ENCODE results near the gene SAMHD1. TPM values are rescaled to one million over a fixed set of nuclear protein-coding genes. Genes with fewer than 3 reads are reported as not detected.
"Not testable (repeated sequence)": the region's sequence is repeated elsewhere in the genome, so short reads cannot be mapped to it uniquely, and the experiment has no call there.

SAMHD1 gene
- total and polyA plus RNA-seq, 2 donors from 2014 or later: 13.7 to 94.1 TPM

DNA sequence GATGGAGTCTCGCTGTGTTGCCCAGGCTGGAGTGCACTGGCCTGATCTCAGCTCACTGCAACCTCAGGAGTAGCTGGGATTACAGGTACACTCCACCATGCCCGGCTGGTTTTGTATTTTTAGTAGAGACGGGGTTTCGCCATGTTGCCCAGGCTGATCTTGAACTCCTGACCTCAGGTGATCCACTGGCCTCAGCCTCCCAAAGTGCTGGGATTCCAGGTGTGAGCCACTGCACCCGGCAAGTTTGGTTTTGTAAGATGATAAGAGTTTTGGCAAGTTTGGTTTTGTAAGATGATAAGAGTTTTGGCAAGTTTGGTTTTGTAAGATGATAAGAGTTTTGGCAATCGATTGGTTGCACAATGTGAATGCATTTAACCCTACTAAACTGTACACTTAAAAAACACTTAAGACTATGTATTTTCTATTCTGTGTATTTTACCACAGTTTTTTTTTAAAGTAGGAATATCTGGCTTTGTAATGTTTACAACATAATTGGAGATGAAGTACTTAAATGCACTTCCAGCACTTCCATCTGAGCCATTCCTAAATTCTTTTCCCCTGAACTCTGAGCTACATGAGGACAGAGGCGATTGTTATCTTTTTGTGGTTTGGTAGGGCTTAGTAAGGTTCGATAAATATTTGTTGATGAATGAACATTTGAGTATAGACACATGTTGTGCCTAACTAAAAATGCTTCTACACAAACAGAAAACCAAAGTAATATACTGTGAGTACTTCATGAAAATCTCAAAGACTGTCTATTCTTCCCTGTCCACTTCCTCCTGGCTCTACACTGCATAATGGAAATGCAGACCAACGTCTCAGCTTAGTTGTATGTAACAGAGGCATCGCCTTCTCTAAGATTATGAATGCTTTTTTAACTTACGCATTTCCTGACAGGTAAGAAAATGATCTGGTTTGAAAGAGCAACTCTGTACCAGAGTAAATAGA, 18.8 kb downstream of the SAMHD1 start:
- Histone ChIP-seq H3K4me1 (ENCODE audit: control insufficient read depth in 2 of 3, insufficient read depth in 2 of 3, low read depth in 1 of 3, low read length in 3 of 3) (no peaks in the 10 kb centered on the region), H3K36me3 (ENCODE audit: control insufficient read depth in 2 of 3, insufficient read depth in 3 of 3, low read length in 3 of 3) (peaks cover 0 to 2% (median 0%) of the 10 kb centered on the region in 3 donors), H3K9me3 (ENCODE audit: control insufficient read depth in 2 of 3, insufficient read depth in 1 of 3, low read length in 3 of 3) (no peaks in the 10 kb centered on the region), H3K27me3 (ENCODE audit: control insufficient read depth, insufficient read depth, low read length) (no peaks in the 10 kb centered on the region), H3K27ac (ENCODE audit: low read depth in 2 of 2, low read length in 2 of 2) (no peak overlapping the region), H3K4me3 (ENCODE audit: low read length in 3 of 3) (no peak overlapping the region), H3K9ac (ENCODE audit: low read length in 3 of 3) (no peak overlapping the region)
- FAIRE-seq: no peak
- TF ChIP-seq, protein P1, sequence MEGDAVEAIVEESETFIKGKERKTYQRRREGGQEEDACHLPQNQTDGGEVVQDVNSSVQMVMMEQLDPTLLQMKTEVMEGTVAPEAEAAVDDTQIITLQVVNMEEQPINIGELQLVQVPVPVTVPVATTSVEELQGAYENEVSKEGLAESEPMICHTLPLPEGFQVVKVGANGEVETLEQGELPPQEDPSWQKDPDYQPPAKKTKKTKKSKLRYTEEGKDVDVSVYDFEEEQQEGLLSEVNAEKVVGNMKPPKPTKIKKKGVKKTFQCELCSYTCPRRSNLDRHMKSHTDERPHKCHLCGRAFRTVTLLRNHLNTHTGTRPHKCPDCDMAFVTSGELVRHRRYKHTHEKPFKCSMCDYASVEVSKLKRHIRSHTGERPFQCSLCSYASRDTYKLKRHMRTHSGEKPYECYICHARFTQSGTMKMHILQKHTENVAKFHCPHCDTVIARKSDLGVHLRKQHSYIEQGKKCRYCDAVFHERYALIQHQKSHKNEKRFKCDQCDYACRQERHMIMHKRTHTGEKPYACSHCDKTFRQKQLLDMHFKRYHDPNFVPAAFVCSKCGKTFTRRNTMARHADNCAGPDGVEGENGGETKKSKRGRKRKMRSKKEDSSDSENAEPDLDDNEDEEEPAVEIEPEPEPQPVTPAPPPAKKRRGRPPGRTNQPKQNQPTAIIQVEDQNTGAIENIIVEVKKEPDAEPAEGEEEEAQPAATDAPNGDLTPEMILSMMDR (IDR thresholded peaks at IDR 0.05; ENCODE audit: borderline replicate concordance, extremely low read depth, insufficient read depth): no peak
- intact Hi-C loops (cut with DNase I): no loop called here
- DNase-seq: no peak

DNA sequence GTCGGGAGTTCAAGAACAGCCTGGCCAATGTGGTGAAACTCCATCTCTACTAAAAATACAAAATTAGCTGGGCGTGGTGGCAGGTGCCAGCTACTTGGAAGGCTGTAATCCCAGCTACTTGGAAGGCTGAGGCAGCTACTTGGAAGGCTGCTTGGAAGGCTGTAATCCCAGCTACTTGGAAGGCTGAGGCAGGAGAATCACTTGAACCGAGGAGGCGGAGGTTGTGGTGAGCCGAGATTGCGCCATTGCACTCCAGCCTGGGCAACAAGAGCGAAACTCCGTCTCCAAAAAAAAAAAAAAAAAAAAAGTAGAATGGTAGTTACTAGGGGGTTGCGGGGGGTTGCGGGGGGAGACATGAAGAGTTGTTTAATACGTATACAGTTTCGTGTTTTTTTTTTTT, 19.4 kb downstream of the SAMHD1 start:
- DNase-seq; H3K9me3 ChIP-seq (ENCODE audit: control insufficient read depth in 2 of 3, insufficient read depth in 1 of 3, low read length in 3 of 3); H3K27me3 ChIP-seq (ENCODE audit: control insufficient read depth, insufficient read depth, low read length); intact Hi-C loops (cut with DNase I); H3K36me3 ChIP-seq (ENCODE audit: control insufficient read depth in 2 of 3, insufficient read depth in 3 of 3, low read length in 3 of 3); H3K4me3 ChIP-seq (ENCODE audit: low read length in 3 of 3); H3K4me1 ChIP-seq (ENCODE audit: control insufficient read depth in 2 of 3, insufficient read depth in 2 of 3, low read depth in 1 of 3, low read length in 3 of 3); H3K27ac ChIP-seq (ENCODE audit: low read depth in 2 of 2, low read length in 2 of 2); FAIRE-seq; H3K9ac ChIP-seq (ENCODE audit: low read length in 3 of 3): not testable (repeated sequence)

DNA sequence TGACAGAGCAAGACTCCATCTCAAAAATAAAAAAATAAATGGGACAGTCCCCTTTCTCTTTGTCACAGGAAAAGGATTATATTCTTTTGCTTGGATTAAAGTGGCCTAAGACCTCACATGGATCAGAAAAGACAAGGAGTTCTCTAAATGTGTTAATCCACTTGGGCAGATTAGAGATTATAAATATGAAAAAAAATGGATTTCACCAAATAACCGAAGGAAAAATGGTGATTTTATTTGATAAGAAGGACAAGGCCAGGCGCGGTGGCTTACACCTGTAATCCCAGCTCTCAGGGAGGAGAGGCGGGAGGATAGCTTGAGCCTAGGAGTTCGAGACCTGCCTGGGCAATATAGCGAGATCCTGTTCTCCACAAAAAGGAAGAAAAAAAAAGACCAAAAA, 21.8 kb downstream of the SAMHD1 start:
- Histone ChIP-seq H3K27me3 (ENCODE audit: control insufficient read depth, insufficient read depth, low read length) (no peaks in the 10 kb centered on the region), H3K9me3 (ENCODE audit: control insufficient read depth in 2 of 3, insufficient read depth in 1 of 3, low read length in 3 of 3) (no peaks in the 10 kb centered on the region), H3K27ac (ENCODE audit: low read depth in 2 of 2, low read length in 2 of 2) (no peak overlapping the region), H3K4me3 (ENCODE audit: low read length in 3 of 3) (no peak overlapping the region), H3K36me3 (ENCODE audit: control insufficient read depth in 2 of 3, insufficient read depth in 3 of 3, low read length in 3 of 3) (no peaks in the 10 kb centered on the region), H3K4me1 (ENCODE audit: control insufficient read depth in 2 of 3, insufficient read depth in 2 of 3, low read depth in 1 of 3, low read length in 3 of 3) (no peaks in the 10 kb centered on the region), H3K9ac (ENCODE audit: low read length in 3 of 3) (no peak overlapping the region)
- DNase-seq (no peak), FAIRE-seq (no peak)
- intact Hi-C loops (cut with DNase I): no loop called here
- TF ChIP-seq, protein P1 (IDR thresholded peaks at IDR 0.05; ENCODE audit: borderline replicate concordance, extremely low read depth, insufficient read depth): no peak

DNA sequence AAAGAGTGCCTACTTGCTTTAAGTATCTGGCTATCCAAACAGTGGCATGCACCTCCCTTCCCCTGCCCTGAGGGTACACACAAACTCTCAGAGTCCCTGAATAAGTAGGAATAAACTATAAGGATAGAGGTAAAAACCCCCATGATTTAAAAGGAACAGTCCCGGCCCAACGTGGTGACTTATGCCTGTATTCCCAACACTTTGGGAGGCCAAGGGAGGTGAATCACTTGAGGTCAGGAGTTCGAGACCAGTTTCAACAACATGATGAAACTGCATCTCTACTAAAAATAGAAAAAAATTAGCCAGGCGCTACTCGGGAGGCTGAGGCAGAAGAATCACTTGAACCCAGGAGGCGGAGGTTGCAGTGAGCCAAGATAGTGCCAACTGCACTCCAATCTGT, 22.2 kb downstream of the SAMHD1 start:
- no peaks in the 10 kb centered on the region for H3K36me3 ChIP-seq (ENCODE audit: control insufficient read depth in 2 of 3, insufficient read depth in 3 of 3, low read length in 3 of 3)
- H3K4me1 ChIP-seq (ENCODE audit: control insufficient read depth in 2 of 3, insufficient read depth in 2 of 3, low read depth in 1 of 3, low read length in 3 of 3): no peaks in the 10 kb centered on the region
- TF ChIP-seq, protein P1 (IDR thresholded peaks at IDR 0.05; ENCODE audit: borderline replicate concordance, extremely low read depth, insufficient read depth): no peak
- FAIRE-seq (no peak), DNase-seq (no peak)
- no peak overlapping the region for H3K27ac ChIP-seq (ENCODE audit: low read depth in 2 of 2, low read length in 2 of 2)
- H3K9me3 ChIP-seq (ENCODE audit: control insufficient read depth in 2 of 3, insufficient read depth in 1 of 3, low read length in 3 of 3): no peaks in the 10 kb centered on the region
- H3K27me3 ChIP-seq (ENCODE audit: control insufficient read depth, insufficient read depth, low read length): no peaks in the 10 kb centered on the region
- no peak overlapping the region for H3K9ac ChIP-seq (ENCODE audit: low read length in 3 of 3)
- intact Hi-C loops (cut with DNase I): no loop called here
- no peak overlapping the region for H3K4me3 ChIP-seq (ENCODE audit: low read length in 3 of 3)

Data from kidney (tissue), 14 donors.